NCI-H446 (cell line): ENCODE data around the gene DVL1.
"Not testable (repeated sequence)": the region's sequence is repeated elsewhere in the genome, so short reads cannot be mapped to it uniquely, and the experiment has no call there.

Experiments
- DNase-seq, 2 experiments: peaks; one replicate each; lab custom pipeline; 2025; lab: John Stamatoyannopoulos, UW

The DVL1 gene

GRCh38 chr1:1349256-1350012 lies at the start of gene DVL1:
DVL1 (minus strand) TSS chr1:1349418; CDS start chr1:1349065, 353 bp downstream.
- peak in 1 of 2 experiments; percentile 80 for DNase-seq

- DNase-seq, result no peak
These were observed 49.5 kb upstream of the DVL1 start for GRCh38 chr1:1398677-1399186.

- no peak for DNase-seq
These were observed 48.8 kb upstream of the DVL1 start for GRCh38 chr1:1397839-1398523.

GRCh38 chr1:1395166-1395565 lies 45.9 kb upstream of the DVL1 start:
- no peak for DNase-seq

- no peak for DNase-seq
These were observed 44.9 kb upstream of the DVL1 start for GRCh38 chr1:1394116-1394515.

GRCh38 chr1:1393428-1393827 lies 44.2 kb upstream of the DVL1 start:
- no peak for DNase-seq

- DNase-seq, result no peak
These were observed 43.8 kb upstream of the DVL1 start for GRCh38 chr1:1393014-1393413.

GRCh38 chr1:1391225-1391624 lies 42.0 kb upstream of the DVL1 start:
- DNase-seq, result no peak

- no peak for DNase-seq
These were observed 41.5 kb upstream of the DVL1 start for GRCh38 chr1:1390675-1391074.

- DNase-seq, result no peak
These were observed 38.9 kb upstream of the DVL1 start for GRCh38 chr1:1388078-1388472.

- DNase-seq, result no peak
These were observed 38.2 kb upstream of the DVL1 start for GRCh38 chr1:1387098-1388077.

- no peak for DNase-seq
These were observed 36.7 kb upstream of the DVL1 start for GRCh38 chr1:1385931-1386330.

GRCh38 chr1:1385339-1385738 lies 36.1 kb upstream of the DVL1 start:
- DNase-seq, result not testable (repeated sequence)

GRCh38 chr1:1381294-1381693 lies 32.1 kb upstream of the DVL1 start:
- DNase-seq, result no peak

- DNase-seq, result no peak
These were observed 31.6 kb upstream of the DVL1 start for GRCh38 chr1:1380860-1381259.

GRCh38 chr1:1377540-1378205 lies 28.5 kb upstream of the DVL1 start:
- no peak for DNase-seq

- DNase-seq, result no peak
These were observed 27.5 kb upstream of the DVL1 start for GRCh38 chr1:1376551-1377226.

- DNase-seq, result peak; percentile 99 to 100
These were observed 25.9 kb upstream of the DVL1 start, which contains the start of gene AURKAIP1 for GRCh38 chr1:1374929-1375662. AURKAIP1 (minus strand) TSS chr1:1375207; CDS start chr1:1374756, 451 bp downstream.

GRCh38 chr1:1374589-1374928 lies 25.3 kb upstream of the DVL1 start:
- no peak for DNase-seq
